ENCODE data around the gene SOX13.

DNA sequence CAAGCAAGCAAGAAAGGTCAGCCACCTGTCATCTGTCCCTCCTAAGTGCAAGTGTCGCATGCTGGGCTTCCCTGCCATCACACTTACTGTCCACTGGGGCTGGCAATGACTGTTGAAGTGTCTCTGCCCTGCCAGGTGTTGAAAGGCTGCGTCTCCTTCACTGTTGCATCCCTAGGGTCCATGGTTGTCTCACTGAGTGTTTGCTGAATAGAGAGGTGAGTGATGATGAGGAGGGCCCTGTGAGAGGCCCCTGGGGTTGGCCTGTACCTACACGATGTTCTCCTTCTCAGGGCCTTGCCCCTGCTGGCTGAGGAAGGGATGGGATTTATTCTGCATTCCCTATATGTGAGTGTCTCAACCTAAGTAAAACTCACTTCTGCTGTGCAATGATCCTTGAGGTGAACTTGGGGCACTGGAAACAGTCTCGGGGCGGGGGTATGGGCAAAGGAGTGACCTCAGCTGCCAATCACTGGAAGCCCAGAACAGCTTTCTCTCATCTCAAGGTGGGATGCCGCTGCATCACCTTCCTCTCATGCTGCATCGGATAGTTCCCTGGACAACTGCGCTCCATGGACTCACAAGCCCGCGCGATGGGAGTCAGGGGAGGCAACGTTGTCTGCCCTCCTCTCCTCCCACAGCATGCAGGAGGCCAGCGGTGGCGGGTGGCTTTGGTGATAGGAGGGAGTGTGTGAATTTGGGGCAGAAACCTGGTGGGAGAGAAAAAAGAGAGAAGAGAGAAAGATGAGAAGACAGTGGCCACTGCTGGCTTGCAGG, 35.8 kb upstream of the SOX13 start:
- no peak for TF ChIP-seq TEAD4 (IDR thresholded peaks at IDR 0.05)
- no peak for TF ChIP-seq REST (IDR thresholded peaks at IDR 0.05; ENCODE audit: low read depth)
- TF ChIP-seq TAF1 (IDR thresholded peaks at IDR 0.05; ENCODE audit: low read depth), result no peak
- no peak for TF ChIP-seq YY1 (IDR thresholded peaks at IDR 0.05; ENCODE audit: low read depth)
- no peak for TF ChIP-seq CREB1 (IDR thresholded peaks at IDR 0.05; ENCODE audit: low read depth)
- TF ChIP-seq EGR1 (IDR thresholded peaks at IDR 0.05), result no peak
- no peak for TF ChIP-seq FOXM1 (IDR thresholded peaks at IDR 0.05; ENCODE audit: borderline replicate concordance, low read depth)
- no peak for TF ChIP-seq RAD21 (IDR thresholded peaks at IDR 0.05; ENCODE audit: low read depth)
- TF ChIP-seq CEBPB (IDR thresholded peaks at IDR 0.05), result no peak
- no peak for TF ChIP-seq MAX (IDR thresholded peaks at IDR 0.05)
- no peak for TF ChIP-seq EP300 (IDR thresholded peaks at IDR 0.05; ENCODE audit: borderline replicate concordance)
- TF ChIP-seq, protein P1, sequence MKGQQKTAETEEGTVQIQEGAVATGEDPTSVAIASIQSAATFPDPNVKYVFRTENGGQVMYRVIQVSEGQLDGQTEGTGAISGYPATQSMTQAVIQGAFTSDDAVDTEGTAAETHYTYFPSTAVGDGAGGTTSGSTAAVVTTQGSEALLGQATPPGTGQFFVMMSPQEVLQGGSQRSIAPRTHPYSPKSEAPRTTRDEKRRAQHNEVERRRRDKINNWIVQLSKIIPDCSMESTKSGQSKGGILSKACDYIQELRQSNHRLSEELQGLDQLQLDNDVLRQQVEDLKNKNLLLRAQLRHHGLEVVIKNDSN (IDR thresholded peaks at IDR 0.05), result no peak
- no peak for TF ChIP-seq NFIC (IDR thresholded peaks at IDR 0.05)
- no peak for TF ChIP-seq TCF12 (IDR thresholded peaks at IDR 0.05; ENCODE audit: low read depth)
